GM12878 (cell line): ENCODE measurements around the gene SPINK4. TPM values are rescaled to one million over a fixed set of nuclear protein-coding genes. Genes with fewer than 3 reads are reported as not detected.

ENCODE experiments used
- ATAC-seq: fragments of 200-7000 bp; cut with Tn5 transposase; 3 replicates; pipeline ENCODE4 v1.9.1; 2020; ENCODE audit warnings: mild to moderate bottlenecking, moderate library complexity
- Bru-seq: library from RNA; stranded (reverse); fragments of 400-500 nt; gene quantifications from one replicate; lab custom pipeline; 2021; lab: Mats Ljungman, UMichigan
- BruChase-seq, 2 experiments: library from RNA; stranded (reverse); fragments of 400-500 nt; gene quantifications; one replicate each; lab custom pipeline; 2021; lab: Mats Ljungman, UMichigan
- BruUV-seq: library from RNA; stranded (reverse); fragments of 400-500 nt; replicated peaks from 2 replicates; lab custom pipeline; 2021; lab: Mats Ljungman, UMichigan
- CTCF ChIA-PET: fragments of 300-600 bp; sonication (Branson Sonifier 250); formaldehyde crosslinking; extraction: SDS; loops from one replicate; lab custom pipeline; 2021; ENCODE audit warnings: inconsistent platforms; lab: Yijun Ruan, JAX
- POLR2A ChIA-PET: fragments of 350-600 bp; formaldehyde crosslinking; extraction: SDS; loops from one replicate; lab custom pipeline; 2021; ENCODE audit warnings: inconsistent platforms; lab: Charles Lee
- RAD21 ChIA-PET: fragments of 300-600 bp; sonication (Branson Sonifier 250); formaldehyde crosslinking; loops from one replicate; lab custom pipeline; 2023; ENCODE audit warnings: antibody characterized with exemption; ENCODE audit not compliant: unreplicated experiment; lab: Charles Lee
- SMC1A ChIA-PET: fragments of 300-600 bp; sonication (Branson Sonifier 250); formaldehyde crosslinking; loops from one replicate; lab custom pipeline; 2023; ENCODE audit not compliant: unreplicated experiment, uncharacterized antibody; lab: Charles Lee
- DNase-seq: peaks from one replicate; pipeline ENCODE4 v3.0.0-alpha.2; 2011; ENCODE audit warnings: low read depth, low spot score
- FAIRE-seq: peaks from 3 replicates; lab custom pipeline; 2011; peaks lifted over from hg19 to GRCh38; lab: Jason Lieb, UNC
- H2AFZ ChIP-seq: 2 replicates; pipeline ENCODE4 v1.6.0; 2011; ENCODE audit warnings: low read depth, low read length, control low read depth; ENCODE audit not compliant: control insufficient read depth
- H3K27ac ChIP-seq: 2 replicates; pipeline ENCODE4 v1.5.1; 2011; ENCODE audit warnings: control low read depth; ENCODE audit not compliant: control insufficient read depth, insufficient read depth
- H3K27me3 ChIP-seq, 2 experiments: replicated peaks in 1 of 2; 2 replicates each; pipeline versions ENCODE4 v1.6.0 to v1.6.1; 2011; ENCODE audit warnings: low read length in 1 of 2; ENCODE audit not compliant: control insufficient read depth in 2 of 2, insufficient read depth in 2 of 2
- H3K36me3 ChIP-seq, 2 experiments: 2 replicates each; pipeline ENCODE4 v1.5.1; 2011; ENCODE audit warnings: low read length in 1 of 2; ENCODE audit not compliant: control insufficient read depth in 2 of 2, insufficient read depth in 2 of 2
- H3K4me1 ChIP-seq: 2 replicates; pipeline ENCODE4 v1.6.1; 2011; ENCODE audit warnings: mild to moderate bottlenecking, low read length, moderate library complexity, mixed read lengths; ENCODE audit not compliant: control insufficient read depth, insufficient read depth
- H3K4me2 ChIP-seq: 2 replicates; pipeline ENCODE4 v1.6.0; 2011; ENCODE audit warnings: control low read depth; ENCODE audit not compliant: control insufficient read depth, insufficient read depth
- H3K4me3 ChIP-seq: fragments of 200-600 bp; sonication (generic); 2 replicates; pipeline ENCODE4 v1.5.1; 2016
- H3K79me2 ChIP-seq: 2 replicates; pipeline ENCODE4 v1.6.0; 2011; ENCODE audit warnings: low read length; ENCODE audit not compliant: control insufficient read depth, insufficient read depth
- H3K9ac ChIP-seq: 2 replicates; pipeline ENCODE4 v1.8.0; 2011; ENCODE audit warnings: low read length, control low read depth, mixed read lengths; ENCODE audit not compliant: control insufficient read depth, insufficient read depth
- H3K9me3 ChIP-seq: replicated peaks from 3 replicates; pipeline ENCODE4 v1.5.1; 2011; ENCODE audit warnings: mild to moderate bottlenecking, low read length; ENCODE audit not compliant: control insufficient read depth, insufficient read depth
- H4K20me1 ChIP-seq: 2 replicates; pipeline ENCODE4 v1.6.0; 2011; ENCODE audit not compliant: control insufficient read depth, insufficient read depth
- E2F8 ChIP-seq: fragments of 450-650 bp; IDR thresholded peaks from 2 replicates; pipeline ENCODE4 v1.6.1; 2018; ENCODE audit warnings: mild to moderate bottlenecking, low read depth, moderate library complexity; ENCODE audit not compliant: partially characterized antibody
- JUND ChIP-seq: IDR thresholded peaks from 2 replicates; pipeline ENCODE4 v1.6.1; 2012; ENCODE audit warnings: low read depth, mild to moderate bottlenecking, low read length, improper control_type of control experiment, moderate library complexity
- PKNOX1 ChIP-seq: fragments of 450-650 bp; IDR thresholded peaks from 2 replicates; pipeline ENCODE4 v1.6.1; 2016; ENCODE audit warnings: mild to moderate bottlenecking
- POLR2A ChIP-seq: IDR thresholded peaks from 2 replicates; pipeline ENCODE4 v1.6.1; 2011; ENCODE audit warnings: low read depth, mild to moderate bottlenecking, low read length
- SIX5 ChIP-seq: IDR thresholded peaks from 2 replicates; pipeline ENCODE4 v1.6.1; 2011; ENCODE audit warnings: mild to moderate bottlenecking, low read depth, low read length, moderate library complexity; ENCODE audit not compliant: severe bottlenecking
- SREBF2 ChIP-seq: IDR thresholded peaks from 2 replicates; pipeline ENCODE4 v1.6.1; 2012; ENCODE audit warnings: mild to moderate bottlenecking, low read length
- STAT3 ChIP-seq: IDR thresholded peaks from 2 replicates; pipeline ENCODE4 v1.6.1; 2011; ENCODE audit warnings: low read depth, low read length, improper control_type of control experiment
- YY1 ChIP-seq: IDR thresholded peaks from 2 replicates; pipeline ENCODE4 v1.6.1; 2011; ENCODE audit warnings: low read depth, mild to moderate bottlenecking, low read length
- ZNF207 ChIP-seq: fragments of 450-650 bp; IDR thresholded peaks from 2 replicates; pipeline ENCODE4 v1.6.1; 2014; ENCODE audit warnings: antibody characterized with exemption, mild to moderate bottlenecking, borderline replicate concordance
- ZNF592 ChIP-seq: fragments of 450-650 bp; IDR thresholded peaks from 2 replicates; pipeline ENCODE4 v1.6.1; 2017; ENCODE audit warnings: mild to moderate bottlenecking, moderate library complexity
- WGBS: methylation state at CpG from one replicate; pipeline ENCODE4 v1.1.6; 2016; ENCODE audit warnings: low lambda C conversion rate; ENCODE audit not compliant: insufficient replicate concordance, insufficient coverage; ENCODE audit errors: missing lambda C conversion rate; 5-methylcytosine and 5-hydroxymethylcytosine counted together
- in situ Hi-C: fragments of 300-500 bp; cut with MboI; formaldehyde crosslinking; loops from 9 replicates; pipeline ENCODE4 v1.14.3; 2018; ENCODE audit warnings: mixed read lengths
- intact Hi-C: fragments of 100-400 bp; cut with micrococcal nuclease; formaldehyde crosslinking; loops from one replicate; pipeline ENCODE4 v1.14.2; 2022; ENCODE audit not compliant: unreplicated experiment
- long read RNA-seq, 2 experiments: library from polyadenylated mRNA; unstranded; transcript quantifications; one replicate each; pipeline ENCODE4 v2.0.0, GENCODE V29; 2019 to 2020
- polyA minus RNA-seq, 3 experiments: library from RNA; depleted of rRNA, polyadenylated mRNA; stranded (reverse); fragments of >200 nt; gene quantifications; 2 replicates each; pipeline ENCODE4 v1.2.3, GENCODE V29; 2011
- polyA plus RNA-seq, 11 experiments: library from polyadenylated mRNA; depleted of rRNA in 4 of 11; unstranded in 6 of 11; stranded (reverse) in 5 of 11; fragments of >200 nt; fragmentation: Nextera tagmentation in 4 of 11; fragmentation: Illumina TruSeq in 1 of 11; extraction: Ambion mirVana in 4 of 11; extraction: Trizol in 1 of 11; gene quantifications; 1 replicate in 1 of 11; 2 replicates in 10 of 11; pipeline versions ENCODE4 v1.2.1 to v1.2.3, GENCODE V29; 2011 to 2016; ENCODE audit warnings: inconsistent platforms in 2 of 11, missing spikeins in 2 of 11, low read depth in 1 of 11
- total RNA-seq, 4 experiments: library from RNA; depleted of rRNA in 3 of 4; stranded (reverse); fragments of >200 nt in 3 of 4; fragmentation: Illumina TruSeq in 1 of 4; extraction: Trizol in 1 of 4; gene quantifications; 2 replicates each; pipeline versions ENCODE4 v1.2.1 to v1.2.3, GENCODE V29; 2013 to 2021
- TF ChIP-seq, protein P1 (sequence below): fragments of 450-650 bp; IDR thresholded peaks from 2 replicates; pipeline ENCODE4 v1.6.1; 2016; ENCODE audit warnings: mild to moderate bottlenecking

Gene SPINK4, protein sequence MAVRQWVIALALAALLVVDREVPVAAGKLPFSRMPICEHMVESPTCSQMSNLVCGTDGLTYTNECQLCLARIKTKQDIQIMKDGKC
- total RNA-seq (2013; cell fraction: nucleolus; rRNA removed) = not detected in 2 replicates
- total RNA-seq (2014; rRNA removed) (not detected in 2 replicates), total RNA-seq (2014; rRNA removed; fragmentation: Illumina TruSeq; extraction: Trizol) (not detected in 2 replicates), total RNA-seq (2021) (not detected in 2 replicates), polyA plus RNA-seq (2011; rRNA removed) (not detected in 2 replicates), polyA plus RNA-seq (2014; fragmentation: Illumina TruSeq; extraction: Trizol) (not detected in 2 replicates), polyA plus RNA-seq (2014; fragmentation: Nextera tagmentation; extraction: Ambion mirVana) (not detected), polyA plus RNA-seq (2014; rRNA removed) (not detected in 2 replicates), polyA plus RNA-seq (2016; fragmentation: Nextera tagmentation; extraction: Ambion mirVana) (not detected), polyA minus RNA-seq (2011; rRNA and poly(A)+ RNA removed) (not detected in 2 replicates), Bru-seq, nascent RNA (percentile 6 among the genes with signal in this experiment), BruChase-seq, experiment 1, labeled RNA remaining after a 6-hour chase (percentile 4 among the genes with signal in this experiment), BruChase-seq, experiment 2, labeled RNA remaining after a 2-hour chase (not detected)
- not detected for polyA plus RNA-seq (2011; ENCODE audit: low read depth)
- not detected in 2 replicates for polyA plus RNA-seq (2011; cell fraction: cytosol; rRNA removed)
- polyA plus RNA-seq (2011; cell fraction: nucleus; rRNA removed) = not detected in 2 replicates
- polyA plus RNA-seq (2012) = not detected in 2 replicates
- 6.7 and 35.7 TPM in 2 replicates for polyA minus RNA-seq (2011; cell fraction: cytosol; rRNA and poly(A)+ RNA removed)
- 1.8 TPM in 1 of 2 replicates, not detected in the other for polyA minus RNA-seq (2011; cell fraction: nucleus; rRNA and poly(A)+ RNA removed)
- long read RNA-seq, experiment 1 = 0 reads
- long read RNA-seq, experiment 2 = 0 reads

DNA sequence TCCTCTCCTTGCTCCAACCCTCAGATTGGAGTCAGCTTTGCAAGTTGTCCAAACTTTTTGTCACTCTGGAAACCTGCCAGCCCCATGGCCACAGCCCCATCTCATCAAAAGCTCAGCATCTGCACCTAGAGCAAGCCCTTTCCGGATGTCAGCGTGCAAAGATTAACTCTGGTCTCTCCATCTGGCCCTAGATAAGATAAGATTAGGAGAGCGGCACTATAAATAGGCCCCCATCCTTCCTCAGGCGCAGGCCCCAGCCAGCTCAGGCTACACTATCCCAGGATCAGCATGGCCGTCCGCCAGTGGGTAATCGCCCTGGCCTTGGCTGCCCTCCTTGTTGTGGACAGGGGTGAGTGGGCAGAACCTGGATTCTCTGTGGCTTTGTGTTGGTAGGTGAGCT lies at the start of gene SPINK4:
Gene SPINK4 (plus strand): TSS at position 247 of the 400 bp plus-strand sequence. CDS start 42 bp downstream, at position 289.
- Histone ChIP-seq H2AFZ (no peak within 1 kb of the TSS), H3K9ac (no peak within 1 kb of the TSS), H3K27ac (no peak within 1 kb of the TSS), H4K20me1 (no peaks in the 10 kb centered on the region), H3K36me3 (no peaks in the 10 kb centered on the region), H3K9me3 (no peaks in the 10 kb centered on the region), H3K79me2 (no peaks in the 10 kb centered on the region), H3K4me1 (no peaks in the 10 kb centered on the region), H3K27me3 (0 out of 4 replicates have a peak, but pooled peaks cover 0 to 1% of the 10 kb centered on the region in 2 experiments), H3K4me2 (no peak within 1 kb of the TSS), H3K4me3 (no peak within 1 kb of the TSS)
- ChIA-PET RAD21 (no interaction called here), POLR2A (no interaction called here), SMC1A (interaction anchor here (1.3 kb wide), 1 partner anchor 14 kb away, joined by 3 read pairs; no protein-coding TSS in a partner anchor), CTCF (interaction anchor here (0.6 to 1.0 kb wide), 2 partner anchors 14 to 135 kb away, joined by 6 read pairs; no protein-coding TSS in a partner anchor)
- intact Hi-C loops = no loop called here
- DNase-seq (no peak), ATAC-seq (no peak), FAIRE-seq (no peak)
- no TSS peak for BruUV-seq
- 75% methylated on average over 7 of the region's 7 CpGs for WGBS
- in situ Hi-C loops = no loop called here
- TF ChIP-seq PKNOX1 = no peak
- no peak for TF ChIP-seq ZNF207
- TF ChIP-seq POLR2A = no peak
- TF ChIP-seq SIX5 = no peak
- no peak for TF ChIP-seq JUND
- TF ChIP-seq E2F8 = no peak
- TF ChIP-seq STAT3 = no peak
- no peak for TF ChIP-seq ZNF592
- TF ChIP-seq, protein P1, sequence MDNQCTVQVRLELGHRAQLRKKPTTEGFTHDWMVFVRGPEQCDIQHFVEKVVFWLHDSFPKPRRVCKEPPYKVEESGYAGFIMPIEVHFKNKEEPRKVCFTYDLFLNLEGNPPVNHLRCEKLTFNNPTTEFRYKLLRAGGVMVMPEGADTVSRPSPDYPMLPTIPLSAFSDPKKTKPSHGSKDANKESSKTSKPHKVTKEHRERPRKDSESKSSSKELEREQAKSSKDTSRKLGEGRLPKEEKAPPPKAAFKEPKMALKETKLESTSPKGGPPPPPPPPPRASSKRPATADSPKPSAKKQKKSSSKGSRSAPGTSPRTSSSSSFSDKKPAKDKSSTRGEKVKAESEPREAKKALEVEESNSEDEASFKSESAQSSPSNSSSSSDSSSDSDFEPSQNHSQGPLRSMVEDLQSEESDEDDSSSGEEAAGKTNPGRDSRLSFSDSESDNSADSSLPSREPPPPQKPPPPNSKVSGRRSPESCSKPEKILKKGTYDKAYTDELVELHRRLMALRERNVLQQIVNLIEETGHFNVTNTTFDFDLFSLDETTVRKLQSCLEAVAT = no peak
- TF ChIP-seq YY1 = no peak
- no peak for TF ChIP-seq SREBF2
